GM18861 (cell line): ENCODE measurements around the gene CATSPERD.

Experiments used
- ATAC-seq: cut with Tn5 transposase; IDR thresholded peaks from one replicate; pipeline ENCODE4 v1.9.1; 2021; ENCODE audit not compliant: unreplicated experiment

The CATSPERD gene

DNA sequence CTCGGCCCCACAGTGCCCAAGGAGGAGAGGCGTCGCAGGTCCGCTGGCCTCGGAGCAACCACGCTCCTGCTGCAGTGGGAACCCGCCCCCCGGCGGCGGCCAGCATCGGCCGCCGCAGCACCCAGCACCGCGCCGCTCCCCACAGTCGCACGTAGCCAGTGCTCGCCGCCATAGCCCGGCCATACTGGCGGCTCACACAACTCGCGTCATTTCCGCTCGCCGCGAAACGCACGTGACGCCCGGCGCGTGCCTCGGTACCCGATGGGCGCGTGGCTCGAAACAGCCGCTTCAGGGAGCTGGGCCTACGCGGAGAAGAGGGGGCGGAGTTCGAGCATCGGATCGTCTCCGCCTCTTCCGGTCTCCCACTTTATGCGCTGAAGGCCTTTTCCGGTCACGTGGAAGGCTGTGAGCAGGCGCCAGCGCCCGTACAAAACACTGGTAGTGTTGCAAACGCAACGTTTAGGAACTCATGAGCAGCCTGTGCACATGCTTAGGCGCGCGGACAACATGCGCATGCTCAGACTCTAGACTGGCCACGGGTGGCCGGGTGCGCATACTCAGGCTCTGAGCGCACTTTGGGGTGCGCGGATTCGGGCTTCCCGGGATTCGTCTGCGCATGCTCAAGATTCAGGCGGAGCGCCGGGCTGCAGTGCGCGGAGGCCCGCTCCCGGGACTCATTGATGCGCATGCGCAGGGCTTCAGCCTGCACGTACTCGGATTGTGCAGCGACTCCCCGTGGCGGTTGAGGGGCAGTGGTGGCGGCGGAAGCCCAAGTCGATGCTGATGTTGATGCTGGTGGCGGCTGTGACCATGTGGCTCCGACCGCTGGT, at the start of gene CATSPERD, which contains the start of gene LONP1:
TSS of gene CATSPERD (plus strand) at position 677 of the 830 bp plus-strand sequence. CDS start at position 778, 101 bp downstream.
TSS of gene LONP1 (minus strand) at position 186 of the 830 bp plus-strand sequence. CDS start at position 172, 14 bp downstream.
- peak; percentile 73 for ATAC-seq

DNA sequence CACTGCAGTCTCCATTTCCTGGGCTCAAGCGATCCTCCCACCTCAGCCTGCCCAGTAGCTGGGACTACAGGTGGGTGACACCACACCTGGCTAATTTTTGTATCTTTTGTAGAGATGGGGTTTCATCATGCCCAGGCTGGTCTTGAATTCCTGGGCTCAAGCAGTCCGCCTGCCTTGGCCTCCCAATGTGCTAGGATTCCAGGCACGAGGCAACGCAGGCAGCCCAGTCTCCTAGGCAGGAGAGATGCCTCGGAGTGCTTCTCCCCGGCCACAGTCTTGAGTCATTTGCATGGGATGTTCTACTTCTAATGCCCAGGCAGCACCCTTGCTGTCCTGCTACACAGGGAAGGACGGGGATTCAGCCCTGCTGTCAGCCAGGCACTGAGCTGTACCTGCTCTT, 48.8 kb upstream of the CATSPERD start:
- ATAC-seq = no peak

- ATAC-seq = no peak
These were observed 47.6 kb upstream of the CATSPERD start for GRCh38 chr19:5672708-5673459.

- no peak for ATAC-seq
These were observed 46.7 kb upstream of the CATSPERD start for GRCh38 chr19:5673752-5674151.

DNA sequence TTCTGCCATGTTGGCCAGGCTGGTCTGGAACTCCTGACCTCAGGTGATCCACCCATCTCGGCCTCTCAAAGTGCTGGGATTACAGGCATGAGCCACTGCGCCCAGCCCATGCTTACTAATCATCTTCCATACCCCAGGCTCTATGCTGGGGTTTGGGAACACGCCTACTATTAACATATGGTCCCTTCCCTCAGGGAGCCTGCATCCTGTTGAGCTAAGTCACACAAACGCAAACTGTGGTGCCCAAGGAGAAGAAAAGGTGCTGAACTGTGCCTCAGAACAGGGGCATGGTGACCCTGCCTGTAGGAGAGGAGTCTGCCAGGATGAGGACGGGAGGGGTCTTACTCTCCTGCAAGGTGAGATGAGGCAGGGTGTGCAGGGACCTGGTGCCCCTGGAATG, 45.7 kb upstream of the CATSPERD start:
- ATAC-seq = no peak

DNA sequence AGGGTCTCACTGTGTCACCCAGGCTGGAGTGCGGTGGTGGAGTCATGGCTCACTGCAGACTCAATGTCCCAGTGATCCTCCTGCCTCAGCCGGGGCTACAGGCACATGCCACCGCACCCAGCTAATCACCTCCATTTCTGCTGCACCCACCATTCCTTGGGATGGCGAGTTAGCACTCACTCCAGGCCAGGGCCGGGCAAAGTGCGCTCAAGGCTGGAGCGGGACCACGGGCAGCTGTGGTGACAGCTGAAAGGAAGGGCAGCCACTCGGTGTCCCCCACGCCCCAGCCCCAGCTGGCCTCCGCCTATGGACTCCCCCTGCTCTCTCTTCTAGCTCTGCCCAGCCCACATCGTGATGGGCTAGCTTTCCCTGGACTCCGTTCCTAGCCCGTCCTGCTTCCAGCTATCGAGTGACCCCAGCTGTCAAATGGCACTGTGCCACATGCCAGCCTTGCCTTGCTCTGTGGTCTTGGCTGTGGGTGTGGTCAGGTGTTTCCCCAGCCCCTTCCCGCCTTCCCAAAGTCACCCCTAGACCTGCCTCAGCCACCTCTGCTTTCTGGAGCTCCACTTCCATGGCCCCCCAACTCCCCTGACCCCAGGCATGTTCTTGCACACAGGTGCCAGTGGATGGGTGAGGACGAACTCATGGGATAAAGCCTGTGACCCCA, 44.2 kb upstream of the CATSPERD start:
- ATAC-seq = no peak

- no peak for ATAC-seq
These were observed 43.7 kb upstream of the CATSPERD start for GRCh38 chr19:5676772-5677105.

DNA sequence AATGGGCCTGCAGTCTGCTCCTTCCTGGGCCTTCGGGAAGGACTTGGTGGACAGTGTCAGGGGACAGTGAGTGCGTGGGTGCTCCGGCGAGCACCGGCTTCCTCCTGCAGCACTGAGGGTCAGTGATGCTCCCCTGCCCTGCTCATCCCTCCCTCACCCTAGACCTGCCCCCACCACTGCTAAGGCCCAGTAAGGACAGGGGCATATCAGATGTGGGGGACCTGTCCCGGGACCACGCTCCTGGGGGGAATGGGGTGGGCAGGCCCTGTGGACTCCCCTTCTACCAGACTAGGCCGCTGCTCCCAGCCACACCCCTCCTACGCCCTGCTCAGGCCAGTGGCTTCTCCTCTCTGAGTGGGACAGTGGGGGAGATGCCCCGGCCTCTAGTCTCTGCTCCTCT, 43.3 kb upstream of the CATSPERD start:
- ATAC-seq = no peak

DNA sequence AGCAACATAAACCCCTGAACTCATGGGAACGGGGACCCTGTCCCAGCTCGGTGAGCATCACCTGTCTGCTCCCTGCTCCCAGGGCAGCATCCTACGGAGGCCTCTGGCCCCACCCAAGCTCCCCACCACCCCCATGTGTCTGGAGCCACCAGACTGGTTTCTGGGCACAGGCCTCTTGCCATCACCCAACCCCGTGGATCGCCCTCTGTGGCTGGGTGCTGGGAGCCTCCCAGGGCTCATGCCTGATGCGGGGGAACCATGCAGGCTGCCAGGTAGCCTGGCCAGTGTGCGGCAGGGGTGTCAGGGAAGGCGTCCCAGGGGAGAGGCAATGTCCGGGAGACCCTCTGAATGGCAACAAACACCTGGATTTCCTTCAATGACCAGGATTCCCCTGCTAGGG, 42.9 kb upstream of the CATSPERD start:
- ATAC-seq = no peak

GRCh38 chr19:5678071-5678718, 42.2 kb upstream of the CATSPERD start:
- no peak for ATAC-seq

GRCh38 chr19:5679289-5680083, 41.0 kb upstream of the CATSPERD start:
- no peak for ATAC-seq

GRCh38 chr19:5680084-5680436, 40.4 kb upstream of the CATSPERD start:
- no peak for ATAC-seq

DNA sequence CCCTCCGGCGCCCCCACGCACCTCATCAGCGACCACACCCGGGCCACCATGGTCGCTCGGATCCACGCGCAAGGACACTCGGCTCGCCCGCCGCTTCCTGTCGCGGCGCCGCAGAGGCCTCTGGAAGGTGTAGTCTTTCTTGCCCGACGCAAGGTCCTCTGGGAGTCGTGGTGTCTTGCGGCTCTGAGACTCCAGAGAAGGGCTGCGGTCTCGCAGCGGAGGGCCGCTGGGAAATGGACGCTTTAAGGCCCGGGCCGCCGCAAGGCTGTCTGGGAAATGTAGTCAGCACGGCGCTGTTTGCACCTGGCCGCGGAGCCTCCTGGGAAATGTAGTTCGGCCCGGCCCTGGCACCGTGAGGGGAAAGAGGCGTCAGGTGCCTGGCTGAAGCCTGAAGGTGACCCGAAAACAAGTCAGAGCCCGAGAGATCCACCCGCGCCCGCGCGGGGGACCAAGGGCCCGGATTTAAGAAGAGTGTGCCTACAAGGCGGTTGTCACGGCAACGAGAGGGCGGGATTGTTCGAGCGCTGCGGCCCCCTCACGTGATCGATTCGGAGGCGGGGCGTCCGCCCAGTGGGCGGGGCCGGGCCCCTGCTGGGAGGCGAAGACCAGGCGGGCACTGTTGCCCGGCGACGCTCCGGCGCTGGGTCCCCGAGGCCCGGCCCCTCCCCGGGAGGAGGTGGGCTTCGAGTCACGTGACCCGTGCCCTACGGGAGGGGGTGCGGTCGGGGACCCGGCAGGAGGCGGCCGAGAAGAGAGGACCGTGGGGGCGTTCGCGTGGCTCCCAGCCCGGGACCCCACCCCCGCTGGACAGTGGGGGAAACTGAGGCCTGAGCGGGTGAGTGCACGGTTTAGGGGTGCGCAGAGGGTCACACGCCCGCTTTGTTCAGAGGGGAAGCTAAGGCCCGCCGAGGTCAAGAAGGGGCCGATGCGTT, 39.7 kb upstream of the CATSPERD start, which contains the start of the genes HSD11B1L and MICOS13:
TSS of gene HSD11B1L (plus strand) at position 591 of the 932 bp plus-strand sequence. CDS start 3,806 bp downstream, outside the sequence.
TSS of gene MICOS13 (minus strand) at position 80 of the 932 bp plus-strand sequence. CDS start at position 50, 30 bp downstream.
- peak; percentile 76 for ATAC-seq

DNA sequence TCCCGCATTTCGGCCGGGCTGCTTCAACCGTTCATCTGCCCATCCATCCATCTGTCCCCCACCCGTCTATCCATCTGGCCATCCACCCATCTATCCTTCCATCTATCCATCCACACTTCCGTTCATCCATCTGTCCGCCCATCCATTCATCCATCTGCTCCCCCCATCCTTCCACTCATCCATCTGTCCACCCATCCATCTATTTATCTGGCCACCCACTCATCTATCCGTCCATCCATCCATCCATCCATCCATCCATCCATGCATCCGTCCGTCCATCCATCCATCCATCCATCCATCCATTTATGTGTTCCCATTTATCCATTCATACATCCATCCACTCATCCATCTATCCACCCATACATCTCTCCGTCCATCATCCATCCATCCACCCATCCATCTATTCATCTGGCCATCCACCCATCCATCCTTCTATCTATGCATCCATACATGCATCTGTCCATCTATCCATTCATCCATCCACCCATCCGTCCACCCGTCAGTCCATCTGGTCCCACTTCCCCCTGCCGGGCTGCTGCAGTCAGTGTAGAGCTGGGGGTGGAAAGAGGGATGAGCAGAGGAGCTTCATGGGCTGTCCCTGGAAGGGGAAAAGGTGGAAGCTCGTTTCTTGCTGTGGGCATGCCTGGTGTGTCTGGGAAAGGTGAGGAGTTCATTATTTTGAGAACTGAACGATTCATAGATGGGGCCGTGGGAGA, 38.9 kb upstream of the CATSPERD start:
- ATAC-seq = no peak

- ATAC-seq = no peak
These were observed 38.3 kb upstream of the CATSPERD start for GRCh38 chr19:5682107-5682482.

GRCh38 chr19:5683177-5683886, 37.1 kb upstream of the CATSPERD start:
- ATAC-seq = no peak

DNA sequence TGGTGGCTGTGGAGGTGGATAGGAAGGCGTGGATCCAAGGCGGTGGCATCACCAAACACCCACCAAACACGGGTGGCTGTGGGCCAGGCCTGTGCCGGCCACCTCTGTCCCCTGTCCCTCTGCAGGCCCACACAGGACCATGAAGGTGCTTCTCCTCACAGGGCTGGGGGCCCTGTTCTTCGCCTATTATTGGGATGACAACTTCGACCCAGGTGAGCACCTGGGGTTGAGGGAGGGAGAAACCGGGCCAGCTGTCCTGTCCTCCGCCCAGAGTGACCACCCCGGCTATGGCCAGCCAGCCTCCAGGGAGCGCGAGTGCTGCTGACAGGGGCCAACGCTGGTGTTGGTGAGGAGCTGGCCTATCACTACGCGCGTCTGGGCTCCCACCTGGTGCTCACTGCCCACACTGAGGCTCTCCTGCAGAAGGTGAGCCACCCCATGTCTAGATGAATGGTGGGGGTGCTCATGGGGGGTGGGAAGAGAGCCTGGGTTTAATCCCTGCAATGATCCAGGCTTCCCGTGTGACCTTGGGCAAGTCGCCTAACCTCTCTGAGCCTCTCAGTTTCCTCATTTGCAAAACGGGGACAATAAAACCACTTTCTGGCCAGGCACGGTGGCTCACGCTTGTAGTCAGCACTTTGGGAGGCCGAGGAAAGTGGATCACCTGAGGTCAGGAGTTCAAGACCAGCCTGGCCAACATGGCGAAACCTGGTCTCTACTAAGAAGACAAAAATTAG, 35.6 kb upstream of the CATSPERD start:
- ATAC-seq = no peak
